Liver (tissue), 9 donors: Measurements from ENCODE around the gene NDUFA7. TPM values are rescaled to one million over a fixed set of nuclear protein-coding genes. Genes with fewer than 3 reads are reported as not detected.

ENCODE experiments used
- DNase-seq: peaks from one replicate; pipeline ENCODE4 v3.0.0-alpha.2; 2017; ENCODE audit warnings: low spot score
- H3K27ac ChIP-seq, 2 donors: one replicate each; pipeline ENCODE4 v1.7.0; 2013; ENCODE audit warnings: inconsistent platforms in 2 of 2, low read length in 2 of 2, control low read depth in 1 of 2, low read depth in 1 of 2, mild to moderate bottlenecking in 1 of 2
- H3K27me3 ChIP-seq, 4 donors: one replicate each; pipeline versions ENCODE4 v1.6.1 to v1.7.0; 2013; ENCODE audit warnings: low read length in 3 of 4, inconsistent platforms in 1 of 4, mild to moderate bottlenecking in 1 of 4, moderate library complexity in 1 of 4; ENCODE audit not compliant: control insufficient read depth in 4 of 4, insufficient read depth in 4 of 4
- H3K36me3 ChIP-seq, 4 donors: one replicate each; pipeline versions ENCODE4 v1.6.1 to v1.7.0; 2013; ENCODE audit warnings: low read length in 3 of 4, mild to moderate bottlenecking in 3 of 4, low read depth in 1 of 4, moderate library complexity in 1 of 4; ENCODE audit not compliant: control insufficient read depth in 4 of 4, insufficient read depth in 3 of 4
- H3K4me1 ChIP-seq, 4 donors: one replicate each; pipeline versions ENCODE4 v1.6.1 to v1.7.0; 2013; ENCODE audit warnings: low read length in 3 of 4, mild to moderate bottlenecking in 3 of 4, moderate library complexity in 1 of 4; ENCODE audit not compliant: control insufficient read depth in 4 of 4, insufficient read depth in 4 of 4
- H3K4me3 ChIP-seq, 3 donors: one replicate each; pipeline versions ENCODE4 v1.6.1 to v1.7.0; 2013; ENCODE audit warnings: low read length in 3 of 3, control low read depth in 1 of 3, low read depth in 1 of 3, mild to moderate bottlenecking in 1 of 3
- H3K9ac ChIP-seq, 2 donors: one replicate each; pipeline ENCODE4 v1.7.0; 2013; ENCODE audit warnings: low read length in 2 of 2, mild to moderate bottlenecking in 2 of 2, moderate library complexity in 2 of 2, control low read depth in 1 of 2, low read depth in 1 of 2
- H3K9me3 ChIP-seq, 4 donors: one replicate each; pipeline versions ENCODE4 v1.6.1 to v1.7.0; 2013; ENCODE audit warnings: low read length in 3 of 4; ENCODE audit not compliant: control insufficient read depth in 4 of 4
- ATF3 ChIP-seq: IDR thresholded peaks from 2 replicates; pipeline ENCODE4 v1.6.1; 2016; ENCODE audit warnings: antibody characterized with exemption
- CTCF ChIP-seq: fragments of 150-350 bp; IDR thresholded peaks from 2 replicates; pipeline ENCODE4 v1.5.1; 2017; ENCODE audit warnings: improper control_type of control experiment, low read depth, low read length; ENCODE audit not compliant: missing input control
- EGR1 ChIP-seq, 2 donors: IDR thresholded peaks; 2 replicates each; pipeline ENCODE4 v1.6.1; 2016 to 2018; ENCODE audit warnings: antibody characterized with exemption in 2 of 2, low read depth in 2 of 2
- FOXA1 ChIP-seq: IDR thresholded peaks from 2 replicates; pipeline ENCODE4 v1.6.1; 2016; ENCODE audit warnings: antibody characterized with exemption
- FOXA2 ChIP-seq: IDR thresholded peaks from 2 replicates; pipeline ENCODE4 v1.6.1; 2016; ENCODE audit warnings: antibody characterized with exemption
- GABPA ChIP-seq, 2 donors: IDR thresholded peaks in 1 of 2; conservative IDR thresholded peaks in 1 of 2; 2 replicates each; pipeline ENCODE4 v1.6.1; 2016; ENCODE audit warnings: antibody characterized with exemption in 2 of 2, mild to moderate bottlenecking in 1 of 2, moderate library complexity in 1 of 2
- HNF4A ChIP-seq, 2 donors: conservative IDR thresholded peaks; 2 replicates each; pipeline ENCODE4 v1.6.1; 2016; ENCODE audit warnings: antibody characterized with exemption in 2 of 2, mild to moderate bottlenecking in 2 of 2
- HNF4G ChIP-seq: IDR thresholded peaks from 2 replicates; pipeline ENCODE4 v1.6.1; 2016; ENCODE audit warnings: antibody characterized with exemption
- JUND ChIP-seq, 2 donors: IDR thresholded peaks; 2 replicates each; pipeline ENCODE4 v1.6.1; 2016; ENCODE audit warnings: antibody characterized with exemption in 2 of 2
- MAX ChIP-seq: IDR thresholded peaks from 2 replicates; pipeline ENCODE4 v1.6.1; 2016; ENCODE audit warnings: antibody characterized with exemption
- NR2F2 ChIP-seq: IDR thresholded peaks from 2 replicates; pipeline ENCODE4 v1.6.1; 2016; ENCODE audit warnings: antibody characterized with exemption
- RAD21 ChIP-seq, 2 donors: IDR thresholded peaks; 2 replicates each; pipeline ENCODE4 v1.6.1; 2016; ENCODE audit warnings: antibody characterized with exemption in 2 of 2, mild to moderate bottlenecking in 2 of 2
- REST ChIP-seq: IDR thresholded peaks from 2 replicates; pipeline ENCODE4 v1.6.1; 2016; ENCODE audit warnings: antibody characterized with exemption, mild to moderate bottlenecking
- RXRA ChIP-seq, 2 donors: IDR thresholded peaks; 2 replicates each; pipeline ENCODE4 v1.6.1; 2017 to 2018; ENCODE audit warnings: antibody characterized with exemption in 2 of 2, mild to moderate bottlenecking in 1 of 2
- SP1 ChIP-seq: IDR thresholded peaks from 2 replicates; pipeline ENCODE4 v1.6.1; 2018; ENCODE audit warnings: antibody characterized with exemption, mild to moderate bottlenecking
- TAF1 ChIP-seq: conservative IDR thresholded peaks from 2 replicates; pipeline ENCODE4 v1.6.1; 2016; ENCODE audit warnings: antibody characterized with exemption, mild to moderate bottlenecking
- YY1 ChIP-seq: IDR thresholded peaks from 2 replicates; pipeline ENCODE4 v1.6.1; 2016; ENCODE audit warnings: antibody characterized with exemption, mild to moderate bottlenecking
- ZBTB33 ChIP-seq: IDR thresholded peaks from 2 replicates; pipeline ENCODE4 v1.6.1; 2016; ENCODE audit warnings: antibody characterized with exemption
- WGBS: extraction: QIAGEN DNeasy Blood & Tissue Kit; methylation state at CpG from one replicate; pipeline ENCODE4 v1.1.7; 2013; 5-methylcytosine and 5-hydroxymethylcytosine counted together
- polyA plus RNA-seq, 2 donors: library from polyadenylated mRNA; stranded (reverse) in 1 of 2; unstranded in 1 of 2; fragments of 200-250 nt in 1 of 2; fragments of >200 nt in 1 of 2; fragmentation: Nextera tagmentation in 1 of 2; extraction: Ambion mirVana in 1 of 2; gene quantifications; one replicate each; pipeline versions ENCODE4 v1.2.1 to v1.2.3, GENCODE V29; 2013 to 2015
- total RNA-seq, 2 donors: library from RNA; depleted of rRNA; stranded (reverse); fragments of >200 nt; gene quantifications; one replicate each; pipeline ENCODE4 v1.2.3, GENCODE V29; 2014
- donor health status: healthy.
- donor health status: healthy.
- donor health status: healthy.
- donor health status: healthy.
- donor health status: healthy.

The NDUFA7 gene
- total RNA-seq (10 to 100 TPM; 19.6 to 26.1 TPM), polyA plus RNA-seq (100 to 1,000 TPM in 1 of 2 donors, 10 to 100 TPM in 1; 85.2 to 101 TPM)

GRCh38 chr19:8321067-8321985 lies at the start of gene NDUFA7, which contains the start of gene RPS28:
TSS of gene NDUFA7 (minus strand) at chr19:8321375. CDS start at chr19:8321358, 17 bp downstream.
TSS of gene RPS28 (plus strand) at chr19:8321496. CDS start at chr19:8321531, 35 bp downstream.
- TF ChIP-seq ATF3: no peak
- TF ChIP-seq RAD21 (IDR thresholded peaks at IDR 0.05): peak; percentile 50 to 59
- peak; percentile 90 for TF ChIP-seq REST
- TF ChIP-seq FOXA2: no peak
- no peak for TF ChIP-seq MAX
- no peak for TF ChIP-seq FOXA1
- TF ChIP-seq TAF1: peak; percentile 91
- TF ChIP-seq HNF4G: no peak
- TF ChIP-seq HNF4A (conservative IDR thresholded peaks at IDR 0.05): no peak
- no peak for TF ChIP-seq NR2F2
- peak; percentile 16 for TF ChIP-seq CTCF
- peak; percentile 99 for TF ChIP-seq ZBTB33
- TF ChIP-seq GABPA (IDR thresholded peaks at IDR 0.05 in 1 of 2, conservative IDR thresholded peaks at IDR 0.05 in 1 of 2): peak in 1 of 2 donors; percentile 49
- peak; percentile 36 for TF ChIP-seq SP1
- TF ChIP-seq RXRA (IDR thresholded peaks at IDR 0.05): peak; percentile 45 to 77
- TF ChIP-seq YY1: peak; percentile 98
- no peak for TF ChIP-seq EGR1 (IDR thresholded peaks at IDR 0.05; ENCODE audit: low read depth in 2 of 2)
- TF ChIP-seq JUND (IDR thresholded peaks at IDR 0.05): no peak
- peaks cover 13 to 35% (median 24%) of the 10 kb centered on the region in 4 donors for H3K4me1 ChIP-seq
- H3K9ac ChIP-seq: peak within 1 kb of the TSS; percentile 95 to 98
- peak within 1 kb of the TSS; percentile 90 to 94 (median 93) for H3K4me3 ChIP-seq
- DNase-seq: peak; percentile 99
- under 1% methylated on average over 72 of the region's 72 CpGs for WGBS
- H3K27me3 ChIP-seq: no peaks in the 10 kb centered on the region
- H3K9me3 ChIP-seq: no peaks in the 10 kb centered on the region
- H3K27ac ChIP-seq: peak within 1 kb of the TSS; percentile 88 to 89
- peaks cover 0 to 8% (median 5%) of the 10 kb centered on the region in 4 donors for H3K36me3 ChIP-seq
